NCI-H2029 (cell line): ENCODE measurements around the gene MAT2B.
"Not testable (repeated sequence)": the region's sequence is repeated elsewhere in the genome, so short reads cannot be mapped to it uniquely, and the experiment has no call there.

Experiments
- DNase-seq: peaks from one replicate; lab custom pipeline; 2025; lab: John Stamatoyannopoulos, UW

The MAT2B gene

GRCh38 chr5:163503106-163504078 is 2.0 kb upstream of the MAT2B start:
- DNase-seq: no peak

- no peak for DNase-seq
These were observed 1.1 kb upstream of the MAT2B start for GRCh38 chr5:163504079-163504931.

- no peak for DNase-seq
These were observed 411 bp upstream of the MAT2B start for GRCh38 chr5:163505049-163505367.

- no peak for DNase-seq
These were observed 657 bp downstream of the MAT2B start for GRCh38 chr5:163506095-163506457.

GRCh38 chr5:163506726-163507125 is 1.3 kb downstream of the MAT2B start:
- no peak for DNase-seq

GRCh38 chr5:163508753-163509152 is 3.3 kb downstream of the MAT2B start:
- DNase-seq: no peak

- no peak for DNase-seq
These were observed 4.0 kb downstream of the MAT2B start for GRCh38 chr5:163509291-163509951.

GRCh38 chr5:163512526-163512925 is 7.1 kb downstream of the MAT2B start:
- no peak for DNase-seq

GRCh38 chr5:163525096-163525495 is 19.7 kb downstream of the MAT2B start:
- DNase-seq: no peak

GRCh38 chr5:163529698-163530097 is 24.3 kb downstream of the MAT2B start:
- DNase-seq: no peak

- no peak for DNase-seq
These were observed 25.9 kb downstream of the MAT2B start for GRCh38 chr5:163531272-163531671.

- DNase-seq: no peak
These were observed 27.0 kb downstream of the MAT2B start for GRCh38 chr5:163532171-163533084.

GRCh38 chr5:163533223-163533622 is 27.8 kb downstream of the MAT2B start:
- DNase-seq: no peak

- DNase-seq: no peak
These were observed 29.2 kb downstream of the MAT2B start for GRCh38 chr5:163534492-163535094.

- no peak for DNase-seq
These were observed 29.9 kb downstream of the MAT2B start for GRCh38 chr5:163535290-163535689.

GRCh38 chr5:163536442-163536841 is 31.0 kb downstream of the MAT2B start:
- not testable (repeated sequence) for DNase-seq

- DNase-seq: no peak
These were observed 35.3 kb downstream of the MAT2B start for GRCh38 chr5:163540696-163541095.

- no peak for DNase-seq
These were observed 37.4 kb downstream of the MAT2B start for GRCh38 chr5:163542771-163543170.

GRCh38 chr5:163544041-163544440 is 38.6 kb downstream of the MAT2B start:
- DNase-seq: no peak

GRCh38 chr5:163544836-163545235 is 39.4 kb downstream of the MAT2B start:
- DNase-seq: no peak

GRCh38 chr5:163548649-163549048 is 43.2 kb downstream of the MAT2B start:
- no peak for DNase-seq
